GM23248 (cell line): Measurements from ENCODE around the gene RBM10. TPM values are rescaled to one million over a fixed set of nuclear protein-coding genes. Genes with fewer than 3 reads are reported as not detected.

Source experiments
- DNase-seq: peaks from one replicate; pipeline ENCODE4 v3.0.0-alpha.2; 2015
- H2AFZ ChIP-seq: fragments of 200-600 bp; sonication (generic); 2 replicates; pipeline ENCODE4 v1.6.1; 2016; ENCODE audit warnings: antibody characterized with exemption
- H3F3A ChIP-seq: fragments of 200-600 bp; sonication (generic); 2 replicates; pipeline ENCODE4 v1.6.1; 2016; ENCODE audit warnings: mild to moderate bottlenecking, antibody characterized with exemption, mixed run types; ENCODE audit not compliant: insufficient read depth
- H3K27ac ChIP-seq: fragments of 200-600 bp; sonication (generic); 2 replicates; pipeline ENCODE4 v1.5.1; 2016; ENCODE audit warnings: mild to moderate bottlenecking
- H3K27me3 ChIP-seq: fragments of 200-600 bp; sonication (generic); replicated peaks from 2 replicates; pipeline ENCODE4 v1.6.1; 2016; ENCODE audit warnings: mild to moderate bottlenecking; ENCODE audit not compliant: insufficient read depth
- H3K36me3 ChIP-seq: fragments of 200-600 bp; sonication (generic); 2 replicates; pipeline ENCODE4 v1.6.1; 2016; ENCODE audit warnings: low read depth, mild to moderate bottlenecking
- H3K4me1 ChIP-seq: fragments of 200-600 bp; sonication (generic); 2 replicates; pipeline ENCODE4 v1.6.1; 2016; ENCODE audit warnings: mild to moderate bottlenecking; ENCODE audit not compliant: insufficient read depth
- H3K4me2 ChIP-seq: fragments of 200-600 bp; sonication (generic); one replicate; pipeline ENCODE4 v1.6.1; 2016; ENCODE audit warnings: mild to moderate bottlenecking; ENCODE audit not compliant: unreplicated experiment
- H3K4me3 ChIP-seq: fragments of 200-600 bp; sonication (generic); 2 replicates; pipeline ENCODE4 v1.5.1; 2016; ENCODE audit warnings: mild to moderate bottlenecking
- H3K79me2 ChIP-seq: fragments of 200-600 bp; sonication (generic); 2 replicates; pipeline ENCODE4 v1.6.1; 2016; ENCODE audit warnings: mild to moderate bottlenecking; ENCODE audit not compliant: insufficient read depth
- H3K9ac ChIP-seq: fragments of 200-600 bp; sonication (generic); 2 replicates; pipeline ENCODE4 v1.6.1; 2016; ENCODE audit warnings: mild to moderate bottlenecking
- H3K9me2 ChIP-seq: fragments of 200-600 bp; sonication (generic); 2 replicates; pipeline ENCODE4 v1.6.1; 2016; ENCODE audit warnings: mixed run types, mild to moderate bottlenecking, moderate library complexity; ENCODE audit not compliant: insufficient read depth
- H3K9me3 ChIP-seq: fragments of 200-600 bp; sonication (generic); one replicate; pipeline ENCODE4 v1.6.1; 2017; ENCODE audit warnings: low read depth
- H4K20me1 ChIP-seq: fragments of 200-600 bp; sonication (generic); 2 replicates; pipeline ENCODE4 v1.6.0; 2016; ENCODE audit not compliant: insufficient read depth
- EZH2 ChIP-seq: fragments of 200-600 bp; sonication (generic); IDR thresholded peaks from 2 replicates; pipeline ENCODE4 v1.6.1; 2018; ENCODE audit warnings: antibody characterized with exemption, mild to moderate bottlenecking; ENCODE audit not compliant: insufficient read depth, poor library complexity, severe bottlenecking
- EZH2phosphoT487 ChIP-seq: fragments of 200-600 bp; sonication (generic); IDR thresholded peaks from 2 replicates; pipeline ENCODE4 v1.6.1; 2018; ENCODE audit warnings: antibody characterized with exemption, moderate library complexity, mild to moderate bottlenecking, low read depth; ENCODE audit not compliant: insufficient read depth
- WGBS, 2 experiments: methylation state at CpG; one replicate each; pipeline ENCODE4 v1.1.6; 2015 to 2017; ENCODE audit warnings: low lambda C conversion rate in 2 of 2, low coverage in 1 of 2; ENCODE audit errors: missing lambda C conversion rate in 2 of 2; 5-methylcytosine and 5-hydroxymethylcytosine counted together
- in situ Hi-C: fragments of 300-500 bp; cut with MboI; formaldehyde crosslinking; loops from 2 replicates; pipeline ENCODE4 v1.15.0; 2020
- polyA plus RNA-seq: library from polyadenylated mRNA; unstranded; fragments of >200 nt; fragmentation: Nextera tagmentation; extraction: Ambion mirVana; gene quantifications from 2 replicates; pipeline ENCODE4 v1.2.1, GENCODE V29; 2016
- total RNA-seq: library from RNA; depleted of rRNA; stranded (reverse); fragments of >200 nt; shearing (Covaris generic); gene quantifications from 2 replicates; pipeline ENCODE4 v1.2.3, GENCODE V29; 2014

RBM10 gene
- total and polyA plus RNA-seq, 2 experiments from 2014 or later = 30.6 to 40.1 TPM

DNA sequence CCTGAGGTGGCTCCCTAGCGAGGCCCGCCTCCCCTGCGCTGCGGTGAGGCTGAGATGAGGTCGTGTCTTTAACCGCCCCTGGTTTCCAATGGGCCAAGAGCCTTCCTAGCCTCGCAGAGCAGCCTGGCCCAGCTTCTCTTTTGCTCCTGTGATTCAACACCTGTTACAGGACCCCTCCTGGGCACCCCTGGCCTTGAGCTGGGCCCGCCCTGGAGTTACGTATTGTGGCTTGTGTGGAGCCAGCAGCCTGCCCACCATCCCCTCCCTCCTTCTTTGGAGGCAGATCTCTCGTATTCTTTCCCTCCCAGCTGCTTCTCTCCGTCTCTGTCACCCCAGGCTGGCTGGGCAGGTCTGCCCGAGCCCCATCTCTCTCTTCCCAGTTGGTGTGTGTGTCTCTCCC is 29.4 kb downstream of the RBM10 start:
- no peak overlapping the region for H3K27ac ChIP-seq
- H3K4me2 ChIP-seq = no peak overlapping the region
- H3K36me3 ChIP-seq = no peaks in the 10 kb centered on the region
- no peaks in the 10 kb centered on the region for H3K27me3 ChIP-seq
- WGBS, 2 experiments = 97 to 100% methylated on average over 4 to 9 of the region's 12 CpGs
- peaks cover 10% of the 10 kb centered on the region; the same call in 1 of the 2 replicates for H3K79me2 ChIP-seq
- in situ Hi-C loops = no loop called here
- H4K20me1 ChIP-seq = no peaks in the 10 kb centered on the region
- TF ChIP-seq EZH2phosphoT487 (no peak), EZH2 (no peak)
- no peaks in the 10 kb centered on the region; the same call in 1 of the 2 replicates for H3K4me1 ChIP-seq
- no peaks in the 10 kb centered on the region for H3K9me3 ChIP-seq
- H3F3A ChIP-seq = no peaks in the 10 kb centered on the region
- no peak for DNase-seq
- H2AFZ ChIP-seq = no peak overlapping the region
- no peaks in the 10 kb centered on the region for H3K9me2 ChIP-seq
- no peak overlapping the region for H3K9ac ChIP-seq
- H3K4me3 ChIP-seq = no peak overlapping the region

DNA sequence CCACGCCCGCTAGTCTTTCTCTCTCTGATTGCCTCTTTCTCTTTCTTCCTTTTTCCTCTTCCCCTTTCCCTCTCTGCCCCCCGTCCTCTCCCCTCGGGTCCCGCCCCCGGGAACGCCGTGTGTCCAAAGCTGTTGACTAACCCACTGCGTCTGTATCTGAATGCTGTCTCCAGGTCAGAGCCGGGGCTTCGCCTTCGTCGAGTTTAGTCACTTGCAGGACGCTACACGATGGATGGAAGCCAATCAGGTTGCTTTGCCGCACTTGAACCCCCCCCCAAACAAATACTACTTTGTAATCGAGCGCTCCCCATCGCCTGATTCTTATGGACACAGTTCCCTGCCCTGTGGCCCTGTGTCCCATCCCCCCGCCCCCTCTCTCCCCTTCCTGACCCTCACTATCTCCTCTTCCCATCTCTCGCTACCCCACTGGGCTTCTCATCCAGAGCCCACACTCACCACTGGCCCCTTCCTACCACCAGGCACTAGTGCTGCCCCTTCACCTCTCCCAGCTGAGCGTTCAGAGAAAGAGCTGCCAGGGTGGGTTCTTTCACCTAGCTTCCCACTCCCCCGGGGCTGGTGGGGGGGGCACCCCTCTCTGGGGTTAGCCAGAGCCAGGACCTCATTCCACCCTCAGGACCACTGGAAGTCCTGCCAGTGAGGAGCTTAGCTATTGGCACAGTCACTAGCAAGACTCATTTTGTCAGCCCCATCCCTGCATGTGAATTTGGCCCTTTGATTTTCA is 30.0 kb downstream of the RBM10 start:
- Histone ChIP-seq H3K9me3 (no peaks in the 10 kb centered on the region), H3K79me2 (peaks cover 10% of the 10 kb centered on the region; the same call in 1 of the 2 replicates), H3F3A (no peaks in the 10 kb centered on the region), H3K9me2 (no peaks in the 10 kb centered on the region), H3K4me3 (no peak overlapping the region), H2AFZ (no peak overlapping the region), H3K9ac (no peak overlapping the region), H3K4me1 (no peaks in the 10 kb centered on the region; the same call in 1 of the 2 replicates), H3K4me2 (no peak overlapping the region), H3K27ac (no peak overlapping the region), H4K20me1 (no peaks in the 10 kb centered on the region), H3K36me3 (no peaks in the 10 kb centered on the region), H3K27me3 (no peaks in the 10 kb centered on the region)
- no peak for TF ChIP-seq EZH2
- no peak for TF ChIP-seq EZH2phosphoT487
- 89 to 100% methylated on average over 1 to 23 of the region's 23 CpGs for WGBS, 2 experiments
- no peak for DNase-seq
- in situ Hi-C loops = no loop called here

DNA sequence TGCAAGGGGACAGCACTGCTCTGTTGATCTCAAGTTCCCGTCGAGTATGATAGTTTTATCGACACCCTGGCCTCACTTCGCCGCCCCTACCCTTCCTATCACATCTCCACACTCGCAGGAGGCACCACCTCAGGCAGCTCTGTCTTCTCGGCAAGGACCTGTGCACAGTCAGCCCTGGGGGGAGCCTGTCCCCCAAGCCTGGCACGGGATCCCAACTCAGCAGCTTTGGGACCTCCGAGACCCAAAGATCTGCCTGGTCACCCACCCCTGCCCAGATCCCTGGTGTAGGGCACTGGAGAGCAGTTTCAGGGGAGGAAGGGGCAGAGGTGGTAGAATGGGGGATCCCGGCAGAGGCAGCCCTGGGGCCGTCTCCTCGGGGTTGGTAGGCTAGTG is 30.6 kb downstream of the RBM10 start:
- no peak for DNase-seq
- no peak overlapping the region for H3K27ac ChIP-seq
- TF ChIP-seq EZH2phosphoT487 (no peak), EZH2 (no peak)
- no peaks in the 10 kb centered on the region for H3K9me3 ChIP-seq
- H3K4me1 ChIP-seq = no peaks in the 10 kb centered on the region; the same call in 1 of the 2 replicates
- no peak overlapping the region for H3K4me3 ChIP-seq
- in situ Hi-C loops = no loop called here
- no peak overlapping the region for H3K4me2 ChIP-seq
- H3K27me3 ChIP-seq = no peaks in the 10 kb centered on the region
- H2AFZ ChIP-seq = no peak overlapping the region
- H4K20me1 ChIP-seq = no peaks in the 10 kb centered on the region
- no peak overlapping the region for H3K9ac ChIP-seq
- H3K9me2 ChIP-seq = no peaks in the 10 kb centered on the region
- no peaks in the 10 kb centered on the region for H3F3A ChIP-seq
- peaks cover 10% of the 10 kb centered on the region; the same call in 1 of the 2 replicates for H3K79me2 ChIP-seq
- WGBS, 2 experiments = 76 to 80% methylated on average over 4 to 11 of the region's 12 CpGs
- no peaks in the 10 kb centered on the region for H3K36me3 ChIP-seq

DNA sequence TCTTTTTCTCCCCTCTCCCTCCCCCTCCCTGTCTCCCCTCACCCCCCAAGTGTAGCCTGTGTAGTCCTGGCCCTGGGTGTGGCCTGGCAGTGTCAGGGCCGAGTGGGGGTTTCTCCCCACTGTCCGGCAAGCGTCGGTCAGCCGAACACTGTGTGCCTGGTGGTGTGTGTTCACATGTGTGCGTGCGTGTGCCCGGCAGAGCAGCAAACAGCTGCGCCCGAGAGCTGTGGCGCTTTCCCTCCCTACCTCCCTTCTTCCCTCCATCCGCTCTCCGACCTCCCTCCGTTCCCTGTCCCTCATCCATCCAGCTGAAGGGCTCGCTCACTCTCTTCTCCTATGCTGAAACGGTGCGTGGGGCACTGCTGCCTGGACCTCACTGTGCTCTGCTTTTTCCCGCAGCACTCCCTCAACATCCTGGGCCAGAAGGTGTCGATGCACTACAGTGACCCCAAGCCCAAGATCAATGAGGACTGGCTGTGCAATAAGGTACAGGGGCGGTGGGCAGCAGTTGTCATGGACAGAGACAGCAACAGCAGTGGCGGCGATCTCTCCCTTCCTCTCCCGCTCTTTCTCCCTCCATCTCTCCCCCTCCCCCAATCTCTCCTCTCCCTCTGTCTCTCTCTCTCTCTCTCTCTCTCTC is 31.2 kb downstream of the RBM10 start:
- 84 to 100% methylated on average over 5 to 20 of the region's 23 CpGs for WGBS, 2 experiments
- no peak for DNase-seq
- no peaks in the 10 kb centered on the region for H3K9me2 ChIP-seq
- H2AFZ ChIP-seq = no peak overlapping the region
- no peaks in the 10 kb centered on the region for H3F3A ChIP-seq
- H3K9me3 ChIP-seq = no peaks in the 10 kb centered on the region
- H3K79me2 ChIP-seq = peaks cover 8% of the 10 kb centered on the region; the same call in 1 of the 2 replicates
- no peaks in the 10 kb centered on the region for H3K27me3 ChIP-seq
- no peak overlapping the region for H3K27ac ChIP-seq
- in situ Hi-C loops = no loop called here
- H3K4me1 ChIP-seq = no peaks in the 10 kb centered on the region; the same call in 1 of the 2 replicates
- H4K20me1 ChIP-seq = no peaks in the 10 kb centered on the region
- no peaks in the 10 kb centered on the region for H3K36me3 ChIP-seq
- H3K4me2 ChIP-seq = no peak overlapping the region
- no peak overlapping the region for H3K9ac ChIP-seq
- no peak overlapping the region for H3K4me3 ChIP-seq
- TF ChIP-seq EZH2phosphoT487 (no peak), EZH2 (no peak)
